LHCN-M2 (cell line): ENCODE data around the gene NCEH1. TPM values are rescaled to one million over a fixed set of nuclear protein-coding genes. Genes with fewer than 3 reads are reported as not detected.

Experiments
- DNase-seq: peaks from one replicate; pipeline ENCODE4 v3.0.0-alpha.2; 2012; ENCODE audit warnings: low read depth
- total RNA-seq: library from RNA; depleted of rRNA; stranded (reverse); fragments of >200 nt; gene quantifications from 2 replicates; pipeline ENCODE4 v1.2.3, GENCODE V29; 2014

NCEH1 gene
- total RNA-seq, 1 experiment from 2014 or later = 85.8 TPM

DNA sequence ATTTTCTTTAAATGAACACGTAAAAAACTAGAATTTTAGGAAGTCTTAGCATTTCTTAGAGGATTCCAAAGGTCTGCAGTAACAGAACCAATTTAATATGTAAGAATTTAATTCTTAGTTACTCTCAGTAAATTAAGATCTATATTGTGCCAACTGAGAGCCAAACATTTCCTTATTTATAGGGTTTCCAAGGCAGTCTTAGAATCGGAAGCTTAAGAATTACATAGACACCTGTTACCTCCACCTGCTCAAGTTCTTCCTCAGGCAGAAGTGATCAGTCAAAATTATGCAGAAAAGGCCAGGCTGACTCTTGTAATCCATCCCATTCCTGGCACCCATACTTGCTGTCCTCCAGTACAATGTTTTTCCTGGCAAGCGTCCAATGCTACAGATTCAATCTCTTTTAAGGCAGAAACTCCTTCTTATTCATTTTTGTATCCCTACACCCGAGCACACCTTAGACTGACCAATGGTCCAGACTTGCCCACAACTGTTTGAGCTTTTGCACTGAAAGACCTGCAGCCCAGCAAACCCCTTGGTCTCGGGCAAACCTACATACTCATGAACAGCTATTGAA lies 64.3 kb downstream of the NCEH1 start:
- DNase-seq = peak; percentile 86

GRCh38 chr3:172644258-172644657 lies 66.6 kb downstream of the NCEH1 start:
- DNase-seq = no peak

DNA sequence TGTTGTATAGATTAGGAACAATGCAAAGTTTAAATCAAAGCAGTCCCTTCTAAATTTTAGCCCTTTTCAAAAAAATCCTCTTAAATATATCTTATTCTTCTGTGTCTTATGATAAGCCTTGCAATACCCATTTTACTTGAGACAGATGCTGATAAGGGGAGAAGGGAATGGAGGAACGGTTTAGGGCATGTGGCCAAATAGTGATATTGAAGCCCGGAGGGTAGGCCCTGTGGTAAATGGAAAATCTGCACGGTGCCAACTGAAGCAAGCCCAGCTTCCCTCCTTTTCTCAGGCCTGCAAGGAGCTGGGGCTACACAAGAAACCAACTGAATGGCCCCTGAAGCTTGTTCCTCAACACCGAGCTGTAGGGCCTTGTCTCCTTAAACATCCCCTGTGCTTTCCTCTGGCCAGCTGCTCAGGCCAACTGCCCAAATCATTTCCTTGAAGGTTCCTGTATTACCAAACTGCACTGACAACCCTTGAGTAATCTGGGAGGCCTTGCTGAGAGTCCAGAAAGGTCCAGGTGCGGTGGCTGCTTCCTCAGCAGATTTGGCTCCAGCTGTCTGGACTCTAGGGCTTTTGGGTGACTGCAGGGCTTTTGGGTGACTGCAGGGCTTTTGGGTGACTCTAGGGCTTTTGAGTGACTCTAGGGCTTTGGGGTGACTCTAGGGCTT lies 67.2 kb downstream of the NCEH1 start:
- no peak for DNase-seq

- no peak for DNase-seq
These were observed 69.6 kb downstream of the NCEH1 start for GRCh38 chr3:172641291-172641690.

GRCh38 chr3:172640751-172641150 lies 70.1 kb downstream of the NCEH1 start:
- no peak for DNase-seq

GRCh38 chr3:172635588-172635987 lies 75.3 kb downstream of the NCEH1 start:
- no peak for DNase-seq

- no peak for DNase-seq
These were observed 75.9 kb downstream of the NCEH1 start for GRCh38 chr3:172634948-172635347.

DNA sequence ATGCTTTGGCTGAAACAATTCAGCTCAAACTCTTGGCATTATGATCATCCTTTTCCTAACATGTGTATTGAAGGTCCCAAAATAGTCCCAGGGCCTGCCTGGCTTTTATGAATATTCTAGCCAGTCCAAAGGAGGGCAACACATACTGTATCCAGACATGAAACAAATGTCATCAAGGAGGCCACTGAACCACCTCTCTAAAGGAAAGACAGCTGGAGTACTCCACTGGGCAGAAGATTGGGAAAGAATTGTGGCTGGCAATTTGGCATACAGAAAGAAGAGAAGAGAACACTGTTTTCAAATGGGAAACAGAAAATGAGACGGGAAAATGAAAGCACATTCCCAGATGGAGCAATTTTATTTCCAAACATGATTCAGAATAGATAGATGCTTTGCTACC lies 80.6 kb downstream of the NCEH1 start:
- DNase-seq = peak; percentile 68

- DNase-seq = no peak
These were observed 81.4 kb downstream of the NCEH1 start for GRCh38 chr3:172629470-172629869.

- no peak for DNase-seq
These were observed 83.6 kb downstream of the NCEH1 start for GRCh38 chr3:172627057-172627809.

DNA sequence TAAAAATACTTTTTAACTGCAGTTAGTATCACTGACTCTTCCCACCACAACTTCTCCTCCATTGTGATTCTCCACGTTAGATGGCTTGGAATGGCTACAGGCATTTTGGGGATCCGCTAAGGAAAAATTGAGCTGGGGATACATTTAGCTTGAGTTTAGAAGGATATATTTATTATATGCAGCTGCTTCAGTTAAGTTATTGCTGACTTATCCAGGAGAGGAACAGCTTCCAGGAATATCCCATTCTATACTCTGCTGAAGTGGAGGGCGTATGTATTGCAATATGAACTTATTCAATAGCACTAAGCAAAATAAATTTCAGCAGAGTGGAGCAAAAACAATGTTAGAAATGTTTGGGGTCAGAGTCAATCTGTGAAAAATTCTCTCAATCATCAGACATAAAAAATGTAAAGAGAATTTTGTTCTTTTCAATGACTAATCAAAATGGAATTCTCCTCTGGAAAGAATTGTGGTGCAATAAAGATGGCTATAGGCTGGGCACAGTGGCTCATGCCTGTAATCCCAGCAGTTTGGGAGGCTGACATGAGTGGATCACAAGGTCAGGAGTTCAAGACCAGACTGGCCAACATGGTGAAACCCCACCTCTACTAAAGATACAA lies 84.7 kb downstream of the NCEH1 start:
- peak; percentile 75 for DNase-seq

DNA sequence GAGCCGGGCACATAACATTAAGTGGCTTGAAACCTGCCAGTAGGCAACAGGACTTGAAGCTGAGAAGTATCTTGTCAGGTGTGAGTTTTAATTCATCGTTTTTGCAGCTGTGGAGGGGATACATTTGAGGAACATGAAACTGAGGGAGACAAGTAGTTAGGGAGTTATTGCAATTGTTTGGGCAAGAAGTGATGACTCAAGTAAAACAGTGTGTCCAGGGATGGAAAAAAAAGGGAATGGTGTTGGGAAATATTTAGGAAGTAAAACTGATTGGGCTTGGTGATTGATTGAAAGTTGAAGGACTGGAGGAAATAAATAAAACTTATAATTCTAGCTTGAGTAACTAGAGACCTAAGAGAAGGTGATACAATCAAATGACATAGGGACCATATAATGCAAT lies 85.5 kb downstream of the NCEH1 start:
- DNase-seq = peak; percentile 76

GRCh38 chr3:172624999-172625398 lies 85.9 kb downstream of the NCEH1 start:
- no peak for DNase-seq

DNA sequence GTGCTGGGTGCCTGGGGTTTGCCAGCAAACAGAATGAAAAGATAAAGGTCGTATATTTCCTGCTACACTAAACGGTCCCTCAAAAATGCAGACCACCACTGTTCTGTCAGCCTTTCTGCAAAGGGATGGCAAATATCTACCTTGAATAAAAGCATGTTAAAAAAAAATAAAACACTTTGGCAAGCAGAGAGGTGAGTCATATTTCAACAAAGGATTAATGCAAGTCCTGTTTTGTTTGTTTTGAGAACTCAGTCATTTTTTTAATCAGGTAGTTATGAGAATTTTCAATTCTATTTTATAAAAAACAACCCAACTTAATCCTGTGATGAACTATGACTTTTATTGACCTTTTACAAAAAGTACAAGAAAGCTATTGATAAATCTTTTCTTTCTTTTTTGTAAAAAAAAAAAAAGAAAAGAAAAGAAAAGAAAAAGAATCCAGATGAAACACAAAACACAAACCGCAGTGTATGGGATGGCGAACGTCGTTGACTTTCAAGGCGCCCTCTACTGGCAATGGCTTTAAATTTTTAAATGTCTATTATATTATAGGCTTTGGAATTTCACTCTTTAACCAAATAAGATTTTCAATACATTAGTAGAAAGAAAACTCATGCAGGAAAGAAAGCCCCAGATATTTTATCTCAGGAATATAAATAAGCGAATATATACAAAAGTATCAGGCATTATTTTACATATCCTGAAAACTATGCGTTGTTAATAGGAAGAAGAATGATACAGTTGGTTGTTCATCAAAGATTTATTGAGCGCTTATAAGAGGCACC lies 87.8 kb downstream of the NCEH1 start:
- DNase-seq = peak; percentile 38

GRCh38 chr3:172622156-172622555 lies 88.7 kb downstream of the NCEH1 start:
- DNase-seq = no peak

GRCh38 chr3:172617976-172618375 lies 92.9 kb downstream of the NCEH1 start:
- DNase-seq = no peak

- DNase-seq = no peak
These were observed 93.7 kb downstream of the NCEH1 start for GRCh38 chr3:172617013-172617706.

DNA sequence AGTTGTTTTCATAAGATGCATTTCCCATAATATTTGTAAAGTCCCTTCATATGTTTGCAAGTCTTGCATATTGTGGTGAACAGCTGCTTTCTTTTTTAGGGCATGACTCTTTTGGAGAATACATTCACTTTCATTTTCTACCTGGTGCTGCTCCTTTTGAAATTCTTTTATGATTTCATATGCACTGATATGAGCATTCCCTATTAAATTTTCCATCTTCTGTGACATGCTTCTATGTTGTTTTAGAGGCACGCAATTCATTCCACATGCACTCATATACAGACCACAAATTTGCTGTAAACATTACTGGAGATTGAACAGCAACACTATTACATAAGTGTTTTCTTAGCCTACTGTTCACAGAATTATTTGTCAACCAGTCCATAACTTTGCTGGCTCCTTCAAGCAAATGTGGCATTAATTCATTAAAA lies 94.8 kb downstream of the NCEH1 start:
- DNase-seq = peak; percentile 29

GRCh38 chr3:172615296-172615695 lies 95.6 kb downstream of the NCEH1 start:
- DNase-seq = no peak

- DNase-seq = no peak
These were observed 96.3 kb downstream of the NCEH1 start for GRCh38 chr3:172614340-172615274.
